Panc1 (cell line): Measurements from ENCODE around the gene PLA2G5. TPM values are rescaled to one million over a fixed set of nuclear protein-coding genes. Genes with fewer than 3 reads are reported as not detected.

Experiments used
- ATAC-seq: fragments of 200-7000 bp; cut with Tn5 transposase; 2 replicates; pipeline ENCODE4 v1.9.1; 2020; ENCODE audit warnings: mild to moderate bottlenecking, moderate library complexity
- BruUV-seq: library from RNA; stranded (reverse); fragments of 400-500 nt; replicated peaks from 2 replicates; lab custom pipeline; 2021; lab: Mats Ljungman, UMichigan
- CTCF ChIA-PET: fragments of 300-600 bp; sonication (Branson Sonifier 250); formaldehyde crosslinking; loops from one replicate; lab custom pipeline; 2022; ENCODE audit warnings: antibody characterized with exemption; lab: Charles Lee
- POLR2A ChIA-PET: fragments of 300-600 bp; sonication (Branson Sonifier 250); formaldehyde crosslinking; loops from one replicate; lab custom pipeline; 2022; ENCODE audit warnings: antibody characterized with exemption; lab: Charles Lee
- DNase-seq: peaks from one replicate; pipeline ENCODE4 v3.0.0-alpha.2; 2010; ENCODE audit warnings: low read depth, low spot score
- H3K27ac ChIP-seq: 2 replicates; pipeline ENCODE4 v1.5.1; 2011; ENCODE audit warnings: mild to moderate bottlenecking, low read length, inconsistent platforms
- H3K27me3 ChIP-seq: fragments of 200-500 bp; sonication (Bioruptor generic); 2 replicates; pipeline ENCODE4 v1.6.0; 2014; ENCODE audit warnings: low read length, inconsistent platforms; ENCODE audit not compliant: control insufficient read depth, insufficient read depth
- H3K36me3 ChIP-seq: fragments of 200-500 bp; sonication (Bioruptor generic); 2 replicates; pipeline ENCODE4 v1.5.1; 2014; ENCODE audit warnings: inconsistent platforms, mild to moderate bottlenecking, low read length, moderate library complexity; ENCODE audit not compliant: control insufficient read depth, insufficient read depth
- H3K4me1 ChIP-seq: 2 replicates; pipeline ENCODE4 v1.5.1; 2011; ENCODE audit warnings: inconsistent platforms, mild to moderate bottlenecking, low read length, moderate library complexity; ENCODE audit not compliant: control insufficient read depth, insufficient read depth
- H3K4me3 ChIP-seq, 2 experiments: 2 replicates each; pipeline ENCODE4 v1.5.1; 2011 to 2012; ENCODE audit warnings: low read depth in 2 of 2, low read length in 2 of 2, mild to moderate bottlenecking in 2 of 2, inconsistent platforms in 1 of 2, moderate library complexity in 1 of 2
- H3K9me3 ChIP-seq: fragments of 200-500 bp; sonication (Bioruptor generic); 2 replicates; pipeline ENCODE4 v1.5.1; 2014; ENCODE audit warnings: low read depth, mild to moderate bottlenecking, inconsistent platforms, low read length, moderate library complexity; ENCODE audit not compliant: control insufficient read depth, insufficient read depth
- CTCF ChIP-seq: fragments of 450-650 bp; IDR thresholded peaks from 2 replicates; pipeline ENCODE4 v1.5.1; 2017; ENCODE audit warnings: mild to moderate bottlenecking
- POLR2AphosphoS5 ChIP-seq: IDR thresholded peaks from 2 replicates; pipeline ENCODE4 v1.6.1; 2012; ENCODE audit warnings: mild to moderate bottlenecking, low read depth, low read length, moderate library complexity
- REST ChIP-seq, 2 experiments: IDR thresholded peaks; 2 replicates each; pipeline ENCODE4 v1.6.1; 2011 to 2012; ENCODE audit warnings: low read depth in 2 of 2, control low read depth in 1 of 2, low read length in 1 of 2, mild to moderate bottlenecking in 1 of 2, moderate library complexity in 1 of 2; ENCODE audit not compliant: insufficient read depth in 1 of 2
- SIN3A ChIP-seq: IDR thresholded peaks from 2 replicates; pipeline ENCODE4 v1.6.1; 2012; ENCODE audit warnings: low read depth, mild to moderate bottlenecking, low read length, moderate library complexity, borderline replicate concordance; ENCODE audit not compliant: insufficient read depth
- TCF7L2 ChIP-seq: IDR thresholded peaks from 2 replicates; pipeline ENCODE4 v1.6.1; 2011; ENCODE audit warnings: mild to moderate bottlenecking, low read depth, low read length, inconsistent platforms
- in situ Hi-C: cut with HindIII; loops from 2 replicates; pipeline ENCODE4 v1.10.0; 2016; ENCODE audit warnings: low sequenced_read_pairs, low pct_unique_long_range_greater_than_20kb
- intact Hi-C: fragments of 100-400 bp; cut with micrococcal nuclease; formaldehyde crosslinking; loops from one replicate; pipeline ENCODE4 v1.10.0; 2022; ENCODE audit not compliant: unreplicated experiment
- total RNA-seq: library from RNA; stranded (reverse); gene quantifications from one replicate; pipeline ENCODE4 v1.2.1, GENCODE V29; 2021; ENCODE audit not compliant: unreplicated experiment

The PLA2G5 gene
- total RNA-seq, 1 experiment from 2014 or later: not detected

GRCh38 chr1:20114021-20114648, 44.1 kb downstream of the PLA2G5 start:
- H3K4me3 ChIP-seq: no peak overlapping the region
- intact Hi-C loops: no loop called here
- no TSS peak for BruUV-seq
- CTCF ChIA-PET: no interaction called here
- H3K36me3 ChIP-seq: no peaks in the 10 kb centered on the region
- H3K9me3 ChIP-seq: no peaks in the 10 kb centered on the region
- DNase-seq (no peak), ATAC-seq (no peak)
- H3K27ac ChIP-seq: no peak overlapping the region
- in situ Hi-C loops: no loop called here
- H3K27me3 ChIP-seq: peaks cover 4% of the 10 kb centered on the region
- TF ChIP-seq SIN3A (no peak), REST (IDR thresholded peaks at IDR 0.05; ENCODE audit: insufficient read depth in 1 of 2, low read depth in 2 of 2, low read length in 1 of 2) (no peak), TCF7L2 (no peak), POLR2AphosphoS5 (no peak), CTCF (no peak)
- H3K4me1 ChIP-seq: no peaks in the 10 kb centered on the region
- POLR2A ChIA-PET: no interaction called here

GRCh38 chr1:20115479-20115878, 45.5 kb downstream of the PLA2G5 start:
- H3K9me3 ChIP-seq: no peaks in the 10 kb centered on the region
- TF ChIP-seq SIN3A: no peak
- no peak for TF ChIP-seq TCF7L2
- TF ChIP-seq CTCF: no peak
- TF ChIP-seq POLR2AphosphoS5: no peak
- TF ChIP-seq REST (IDR thresholded peaks at IDR 0.05; ENCODE audit: insufficient read depth in 1 of 2, low read depth in 2 of 2, low read length in 1 of 2): no peak
- no peaks in the 10 kb centered on the region for H3K4me1 ChIP-seq
- in situ Hi-C loops (no loop called here), intact Hi-C loops (no loop called here)
- ATAC-seq (no peak), DNase-seq (no peak)
- ChIA-PET CTCF (no interaction called here), POLR2A (no interaction called here)
- no peaks in the 10 kb centered on the region for H3K36me3 ChIP-seq
- no TSS peak for BruUV-seq
- H3K27me3 ChIP-seq: peaks cover 7% of the 10 kb centered on the region
- no peak overlapping the region for H3K27ac ChIP-seq
- H3K4me3 ChIP-seq: no peak overlapping the region
